Kidney tubule cell (primary cell): ENCODE measurements around the gene LRRC45.
A peak's percentile ranks its signal among the peaks of the same experiment; 100 is the strongest.

Source experiments
- DNase-seq: peaks from one replicate; pipeline ENCODE4 v3.0.0-alpha.2; 2018; ENCODE audit warnings: low spot score

LRRC45 gene

GRCh38 chr17:82008258-82008940 is 14.7 kb upstream of the LRRC45 start:
- DNase-seq = no peak

DNA sequence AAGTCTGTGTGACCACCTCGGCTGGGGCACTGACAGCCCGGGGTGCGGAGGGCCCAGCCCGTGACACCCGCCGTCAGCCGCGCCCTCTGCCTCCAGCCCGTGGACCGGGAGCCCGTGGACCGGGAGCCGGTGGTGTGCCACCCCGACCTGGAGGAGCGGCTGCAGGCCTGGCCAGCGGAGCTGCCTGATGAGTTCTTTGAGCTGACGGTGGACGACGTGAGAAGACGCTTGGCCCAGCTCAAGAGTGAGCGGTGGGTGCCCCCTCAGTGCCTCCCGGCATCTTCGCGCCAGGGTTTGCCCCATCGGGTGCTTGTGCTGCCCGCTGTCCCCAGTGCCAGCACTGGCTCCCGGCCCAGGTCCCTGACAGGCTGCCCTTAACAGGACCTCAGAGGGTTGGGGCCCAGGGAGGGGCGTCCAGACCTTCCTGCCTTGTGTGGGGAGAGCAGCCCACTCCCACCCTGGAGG is 14.1 kb upstream of the LRRC45 start:
- DNase-seq = no peak

- DNase-seq = no peak
Observed at GRCh38 chr17:82009413-82009812, 13.7 kb upstream of the LRRC45 start.

DNA sequence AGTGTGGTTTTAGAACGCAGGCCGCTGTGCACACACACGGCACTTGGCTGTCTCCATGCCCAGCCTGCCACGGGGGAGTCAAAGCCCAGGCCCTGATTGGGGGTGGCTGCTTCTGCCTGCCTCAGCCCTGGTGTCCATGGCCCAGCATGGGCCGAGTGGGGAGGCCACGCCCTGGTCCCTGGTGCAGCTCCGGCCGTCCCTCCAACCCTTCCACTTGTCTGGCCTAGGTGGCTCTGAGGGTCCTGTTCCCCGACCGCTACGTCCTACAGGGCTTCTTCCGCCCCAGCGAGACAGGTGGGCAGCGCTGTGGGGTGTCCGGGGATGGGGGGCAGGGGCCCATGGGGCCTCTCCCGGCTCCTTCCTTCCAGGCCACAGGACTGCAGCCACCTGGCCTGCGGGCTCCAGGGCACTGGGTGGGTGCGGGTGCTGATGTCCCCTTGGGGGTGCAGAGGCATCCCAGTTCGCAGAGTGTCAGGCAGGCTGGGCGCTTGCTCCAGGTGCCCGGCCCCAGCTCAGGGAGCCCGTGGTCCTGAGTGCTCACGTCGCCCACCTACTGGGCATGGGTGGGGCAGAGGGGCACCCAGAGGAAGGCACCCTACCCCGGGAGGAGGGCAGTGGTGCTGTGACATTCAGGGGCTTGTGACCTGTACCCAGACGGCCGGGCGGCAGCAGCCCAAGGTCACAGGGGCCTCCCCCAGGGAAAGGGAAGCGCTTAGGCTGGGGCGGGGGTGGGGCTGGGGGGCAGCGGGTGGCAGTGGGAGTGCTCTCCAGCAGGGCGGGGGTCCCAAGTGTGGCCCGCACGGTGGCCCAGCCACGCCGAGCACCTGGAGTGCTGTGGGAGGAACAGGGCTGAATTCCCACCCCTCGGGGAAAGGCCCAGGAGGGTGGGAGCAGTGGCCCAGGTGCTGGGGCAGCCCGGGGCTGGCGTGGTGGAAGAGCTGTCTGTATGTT is 12.3 kb upstream of the LRRC45 start:
- no peak for DNase-seq

DNA sequence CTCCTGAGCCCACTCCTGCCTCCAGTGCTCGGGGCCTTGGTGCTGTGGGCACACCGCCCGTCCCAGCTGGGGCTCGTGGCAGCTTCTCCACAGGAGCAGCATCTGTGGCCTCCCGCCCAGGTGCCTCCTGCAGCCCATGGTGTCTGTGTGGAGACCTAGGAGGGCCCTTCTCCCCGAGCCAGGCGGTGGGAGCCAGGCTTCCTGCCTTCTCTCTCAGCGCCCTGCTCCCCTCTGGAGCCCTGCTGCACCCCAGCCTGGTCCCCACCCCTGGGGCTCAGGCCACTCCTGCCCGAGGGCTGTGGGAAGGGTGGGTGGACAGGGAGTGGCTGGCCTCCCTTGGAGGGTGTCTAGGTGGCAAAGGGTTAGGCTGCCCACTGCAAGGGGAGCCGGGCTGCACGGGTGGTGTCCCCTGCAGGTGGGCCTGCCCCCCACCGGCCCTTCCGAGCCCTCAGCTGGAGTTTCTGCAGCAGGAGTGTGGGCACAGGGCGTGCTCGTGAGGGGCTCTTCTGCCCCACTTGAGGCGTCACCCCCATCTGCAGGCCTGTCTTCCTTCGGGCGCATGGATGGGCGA is 11.4 kb upstream of the LRRC45 start:
- DNase-seq = no peak

GRCh38 chr17:82012261-82012639 is 10.9 kb upstream of the LRRC45 start:
- DNase-seq = no peak

GRCh38 chr17:82012640-82013295 is 10.3 kb upstream of the LRRC45 start:
- no peak for DNase-seq

DNA sequence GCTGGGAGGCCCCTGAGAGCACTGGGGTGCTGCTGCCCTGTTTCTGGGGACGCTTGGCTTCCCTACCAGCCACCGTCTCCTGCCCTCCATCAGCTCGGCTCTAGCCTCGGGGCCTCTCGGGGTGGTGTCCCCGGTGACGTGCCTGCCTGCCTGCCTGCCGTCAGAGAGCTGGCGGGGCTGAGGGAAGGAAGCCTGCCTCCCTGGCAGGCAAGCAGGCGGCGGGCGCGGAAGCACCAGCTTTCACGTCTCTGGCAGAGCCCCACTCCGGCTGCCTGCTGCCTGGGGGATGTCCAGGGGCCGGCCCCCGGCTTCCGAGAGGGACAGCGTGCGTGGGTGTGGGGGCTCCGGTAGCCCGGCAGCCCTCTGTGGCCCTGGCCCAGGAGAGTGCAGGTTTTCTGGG is 9.8 kb upstream of the LRRC45 start:
- DNase-seq = no peak

- no peak for DNase-seq
Observed at GRCh38 chr17:82013772-82014321, 9.3 kb upstream of the LRRC45 start.

DNA sequence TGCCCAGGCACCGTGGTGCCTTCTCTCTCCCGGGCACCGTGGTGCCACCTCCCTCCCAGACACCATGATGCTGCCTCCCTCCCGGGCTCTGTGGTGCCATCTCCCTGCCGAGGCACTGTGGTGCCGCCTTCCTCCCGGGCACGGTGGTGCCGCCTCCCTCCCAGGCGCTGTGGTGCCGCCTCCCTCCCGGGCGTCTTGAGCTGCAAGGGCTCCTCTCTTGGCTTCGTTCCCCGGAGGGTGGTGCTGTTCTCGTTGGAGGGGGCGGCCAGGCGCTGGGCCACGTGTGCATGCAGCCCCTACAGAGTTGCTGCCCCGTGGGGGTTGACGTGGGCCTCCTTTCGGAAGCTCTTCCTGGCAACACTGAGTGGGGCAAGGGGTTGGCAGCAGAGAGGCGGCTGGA is 8.7 kb upstream of the LRRC45 start:
- DNase-seq = no peak

DNA sequence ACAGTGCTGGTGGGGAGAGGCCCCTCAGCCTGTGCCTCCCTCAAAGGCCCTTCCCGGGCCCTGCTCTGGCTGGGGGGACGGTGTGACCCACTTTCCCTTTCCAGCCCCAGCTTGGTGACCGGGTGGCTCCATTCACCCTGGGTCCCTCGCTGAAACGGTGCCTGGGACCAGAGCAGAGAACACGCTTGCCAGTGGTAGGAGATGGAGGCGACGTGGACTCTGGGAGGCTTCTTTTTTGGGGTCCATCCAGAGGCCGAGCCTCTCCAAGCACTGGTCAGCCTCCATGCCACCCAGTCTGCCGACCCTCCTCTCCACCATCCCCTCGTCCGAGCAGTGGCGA is 8.2 kb upstream of the LRRC45 start:
- DNase-seq = no peak

GRCh38 chr17:82015311-82015971 is 7.7 kb upstream of the LRRC45 start:
- DNase-seq = no peak

DNA sequence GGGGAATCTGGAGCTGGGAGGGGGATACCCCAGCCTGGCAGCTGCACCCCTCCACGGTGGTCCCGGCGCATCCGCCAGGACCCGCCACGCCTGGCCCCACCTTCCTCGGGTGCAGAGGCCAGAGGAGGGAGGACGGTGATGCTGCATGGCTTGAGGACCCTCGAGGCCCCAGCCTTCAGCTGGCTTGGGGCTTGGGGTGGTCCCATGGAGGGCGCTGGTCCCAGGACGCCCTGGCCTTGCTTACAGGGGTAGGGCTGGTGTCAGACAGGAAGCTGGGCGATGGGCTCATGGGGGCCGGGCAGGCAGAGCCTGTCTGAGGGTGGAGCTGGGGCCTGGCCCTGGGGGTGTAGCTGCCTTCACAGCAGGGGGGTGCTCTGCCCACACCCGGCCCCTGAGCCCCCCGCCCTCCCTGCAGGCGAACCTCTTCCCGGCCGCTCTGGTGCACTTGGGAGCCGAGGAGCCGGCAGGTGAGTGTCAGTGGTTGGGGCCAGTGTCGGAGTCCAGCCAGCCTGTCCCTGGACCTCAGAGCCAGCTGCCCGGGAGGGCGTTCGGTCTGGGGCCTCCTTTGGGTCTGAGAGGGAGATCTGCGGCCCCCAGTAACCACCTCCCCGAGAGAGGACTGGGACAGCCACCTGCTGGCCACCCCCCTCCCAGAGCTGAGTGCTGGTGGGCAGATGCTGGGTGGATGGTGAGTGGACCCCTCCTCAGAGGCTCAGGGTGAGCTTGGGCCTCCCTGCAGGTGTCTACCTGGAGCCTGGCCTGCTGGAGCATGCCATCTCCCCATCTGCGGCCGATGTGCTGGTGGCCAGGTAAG is 6.8 kb upstream of the LRRC45 start:
- DNase-seq = no peak

DNA sequence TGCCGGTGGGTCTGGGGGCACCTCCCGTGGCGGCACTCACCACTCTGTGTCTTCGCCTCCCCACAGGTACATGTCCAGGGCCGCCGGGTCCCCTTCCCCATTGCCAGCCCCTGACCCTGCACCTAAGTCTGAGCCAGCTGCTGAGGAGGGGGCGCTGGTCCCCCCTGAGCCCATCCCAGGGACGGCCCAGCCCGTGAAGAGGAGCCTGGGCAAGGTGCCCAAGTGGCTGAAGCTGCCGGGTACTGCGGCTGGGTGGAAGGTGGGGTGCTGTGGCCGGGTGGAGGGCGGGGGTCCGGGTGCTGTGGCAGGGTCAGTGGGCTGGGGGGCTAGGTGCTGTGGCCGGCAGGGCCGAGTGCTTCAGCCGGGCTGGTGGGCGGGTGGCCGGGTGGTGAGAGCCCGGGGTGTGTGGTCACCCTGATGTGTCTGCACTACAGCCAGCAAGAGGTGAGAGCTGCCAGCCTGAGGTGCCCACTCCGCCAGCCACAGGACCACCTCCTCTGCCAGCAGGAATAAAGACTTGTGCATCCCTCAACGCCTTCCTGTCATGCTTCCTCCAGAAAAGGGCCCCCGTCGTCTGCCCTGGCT is 6.1 kb upstream of the LRRC45 start:
- no peak for DNase-seq

DNA sequence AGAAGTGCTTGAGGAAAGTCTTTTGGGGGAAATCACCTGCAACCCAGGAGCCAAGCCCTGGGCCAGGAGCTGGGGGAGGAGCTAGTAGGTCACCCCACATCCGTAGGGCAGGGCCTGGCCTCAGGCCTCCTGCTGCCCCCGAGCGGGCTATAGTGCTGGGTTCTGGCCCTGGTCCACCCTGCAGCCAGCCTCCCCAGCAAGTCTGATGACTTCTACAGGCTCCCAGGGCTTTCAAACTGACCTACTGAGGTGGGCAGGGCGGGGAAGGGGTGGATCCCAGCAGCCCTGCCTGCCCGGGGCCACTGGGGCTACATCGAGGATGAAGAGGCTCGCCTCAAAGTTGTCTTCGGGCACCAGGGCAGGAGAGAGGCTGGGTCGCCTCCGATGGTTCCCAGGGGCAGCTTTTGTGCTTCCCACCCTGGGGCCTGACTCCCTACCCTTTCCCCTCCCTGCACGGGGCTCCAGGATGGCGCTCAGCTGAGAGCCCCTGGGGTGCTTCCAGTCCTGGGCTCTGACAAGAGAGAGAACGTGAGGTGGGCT is 5.4 kb upstream of the LRRC45 start:
- no peak for DNase-seq

DNA sequence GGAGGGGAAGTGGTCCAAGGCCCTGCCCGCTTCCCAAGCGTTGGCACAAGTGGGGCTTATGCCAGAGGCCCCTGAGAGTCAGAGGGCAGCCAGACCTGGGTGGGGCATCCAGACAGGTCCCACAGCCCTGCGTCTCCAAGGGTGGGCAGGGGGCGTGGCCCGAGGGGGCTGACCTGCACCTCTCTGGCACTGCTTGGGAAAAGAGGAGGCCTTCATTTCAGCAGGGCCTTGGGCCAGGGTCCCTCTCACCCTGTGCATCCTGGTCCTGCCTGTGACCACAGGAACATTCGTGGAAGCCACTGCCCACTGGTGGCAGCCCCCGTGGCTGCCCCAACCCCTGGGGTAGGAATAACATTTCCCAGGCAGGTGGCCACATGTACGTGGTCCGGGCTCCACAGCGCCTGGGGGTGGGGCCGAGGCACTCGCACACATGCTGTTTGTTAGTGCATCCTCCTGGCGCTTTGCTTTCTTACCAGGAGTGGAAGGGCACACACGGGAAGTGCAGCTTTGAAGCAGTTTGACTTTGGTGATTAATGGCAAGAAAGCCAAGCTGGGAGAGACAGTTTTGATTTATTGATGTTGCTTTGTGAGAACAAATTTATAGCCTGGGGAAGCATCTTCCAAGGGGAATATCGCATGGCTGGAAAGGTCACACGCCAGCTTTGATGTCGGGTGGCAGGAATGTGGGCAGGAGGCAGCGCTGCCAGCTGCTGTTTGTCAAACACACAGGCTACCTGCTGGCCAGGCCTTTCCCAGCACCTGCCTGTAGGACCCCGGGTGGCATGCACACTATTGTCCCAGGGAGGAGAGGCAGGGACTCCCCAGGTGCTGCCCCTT is 4.7 kb upstream of the LRRC45 start:
- no peak for DNase-seq

GRCh38 chr17:82018989-82019689 is 4.0 kb upstream of the LRRC45 start:
- no peak for DNase-seq

GRCh38 chr17:82019690-82020571 is 3.2 kb upstream of the LRRC45 start:
- peak; percentile 54 for DNase-seq
